ENCODE measurements around the gene SYNE2.
"Not testable (repeated sequence)": the region's sequence is repeated elsewhere in the genome, so short reads cannot be mapped to it uniquely, and the experiment has no call there.

The SYNE2 gene

DNA sequence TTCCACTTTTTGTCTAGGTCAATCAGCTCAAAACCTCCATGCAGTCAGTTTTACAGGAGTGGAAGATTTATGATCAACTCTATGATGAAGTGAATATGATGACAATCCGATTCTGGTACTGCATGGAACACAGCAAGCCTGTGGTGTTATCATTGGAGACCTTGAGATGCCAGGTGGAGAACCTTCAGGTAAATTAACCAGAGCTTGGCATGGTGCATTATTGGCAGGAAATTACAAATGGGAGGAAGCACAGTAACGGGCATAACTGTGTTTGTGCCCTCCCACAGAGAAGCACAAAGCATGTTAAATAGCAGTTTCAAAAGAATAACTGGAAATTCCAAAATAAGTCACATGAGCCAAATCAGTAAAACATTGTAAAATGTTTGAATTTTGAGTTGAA, 305.8 kb downstream of the SYNE2 start:
- no peak for FAIRE-seq

DNA sequence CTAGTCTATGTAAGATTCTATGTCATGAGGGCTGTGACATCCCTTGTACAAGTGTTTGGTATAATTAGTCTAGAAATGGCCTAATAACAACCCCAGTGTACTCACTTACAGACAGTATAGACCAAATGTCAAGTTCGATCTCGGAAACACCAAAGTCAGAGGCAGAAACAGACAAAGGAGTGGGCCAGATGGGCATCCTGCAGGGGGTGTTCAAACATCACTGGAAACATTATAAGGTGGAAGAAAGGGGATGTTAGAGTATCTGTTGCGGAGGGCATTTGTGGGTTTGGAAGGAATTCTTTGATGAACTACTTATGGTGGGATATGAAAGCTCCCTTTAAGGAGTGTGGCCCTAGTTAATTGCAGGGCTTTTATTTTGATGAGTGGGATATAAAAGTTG, 306.8 kb downstream of the SYNE2 start:
- no peak for FAIRE-seq

DNA sequence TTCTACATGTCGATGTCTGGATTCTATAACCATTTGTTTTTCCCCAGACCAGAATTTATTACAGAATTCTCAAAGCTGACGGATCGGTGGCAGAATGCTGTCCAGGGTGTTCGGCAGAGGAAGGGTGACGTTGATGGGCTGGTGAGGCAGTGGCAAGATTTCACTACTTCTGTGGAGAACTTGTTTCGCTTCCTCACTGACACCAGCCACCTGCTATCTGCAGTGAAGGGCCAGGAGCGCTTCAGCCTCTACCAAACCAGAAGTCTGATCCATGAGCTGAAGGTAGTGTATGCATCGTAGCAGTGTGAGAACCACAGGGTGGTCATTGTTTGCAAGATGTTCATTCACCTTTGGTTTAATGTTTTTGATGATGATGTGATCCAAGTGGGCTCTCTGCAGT, 317.4 kb downstream of the SYNE2 start:
- no peak for FAIRE-seq

DNA sequence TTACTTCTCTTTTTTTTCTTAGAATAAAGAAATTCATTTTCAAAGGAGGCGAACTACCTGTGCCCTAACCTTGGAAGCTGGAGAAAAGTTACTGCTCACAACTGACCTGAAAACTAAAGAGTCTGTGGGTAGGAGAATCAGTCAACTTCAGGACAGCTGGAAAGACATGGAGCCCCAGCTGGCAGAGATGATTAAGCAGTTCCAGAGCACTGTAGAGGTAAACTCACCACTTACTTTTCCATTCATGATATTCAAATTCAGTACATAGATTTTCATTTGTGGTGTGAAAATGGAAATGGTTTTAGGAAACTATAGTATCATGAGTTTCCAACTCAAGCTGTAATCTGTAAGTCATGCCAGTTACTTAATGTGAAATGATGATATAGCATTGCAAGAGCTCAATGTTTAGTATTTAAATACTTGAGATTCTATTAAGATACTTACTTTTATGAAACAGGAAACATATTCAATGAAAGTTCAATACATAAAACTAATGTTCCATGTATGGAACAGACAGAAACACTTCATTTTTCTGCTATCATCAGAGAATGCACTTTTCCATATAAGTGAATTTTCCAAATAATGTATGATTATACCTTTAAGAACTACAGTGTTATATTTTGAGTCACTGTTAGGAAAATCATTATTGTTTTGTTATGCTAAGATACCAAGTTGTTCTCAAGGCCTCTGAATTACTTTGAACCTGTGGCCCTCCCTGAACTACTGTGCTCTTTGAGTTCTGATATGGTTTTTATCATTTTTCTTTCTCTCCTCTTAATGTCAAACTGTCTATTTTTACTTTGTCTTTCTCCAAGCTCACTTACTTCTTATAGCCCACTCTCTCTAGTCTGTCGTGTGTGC, 322.3 kb downstream of the SYNE2 start:
- FAIRE-seq: no peak

DNA sequence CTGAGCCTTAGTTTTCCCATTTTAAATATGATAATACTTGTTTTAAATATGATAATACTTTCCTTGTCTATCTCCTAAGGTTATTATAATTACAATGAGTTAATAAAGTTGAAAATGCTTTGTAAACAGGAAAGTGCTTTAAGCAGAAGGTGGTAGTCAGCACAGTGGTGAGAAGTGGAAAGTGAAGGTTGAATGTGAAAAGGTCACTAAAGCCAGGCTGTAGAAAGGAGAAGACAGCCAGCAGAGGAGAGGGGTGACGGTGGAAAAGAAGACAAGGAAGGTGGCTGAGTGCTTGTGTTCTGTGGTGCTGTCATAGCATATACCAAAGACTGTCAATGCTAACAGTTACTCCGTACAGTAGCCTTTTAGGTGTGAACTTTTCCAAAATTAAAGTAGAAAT, 323.5 kb downstream of the SYNE2 start:
- no peak for FAIRE-seq

DNA sequence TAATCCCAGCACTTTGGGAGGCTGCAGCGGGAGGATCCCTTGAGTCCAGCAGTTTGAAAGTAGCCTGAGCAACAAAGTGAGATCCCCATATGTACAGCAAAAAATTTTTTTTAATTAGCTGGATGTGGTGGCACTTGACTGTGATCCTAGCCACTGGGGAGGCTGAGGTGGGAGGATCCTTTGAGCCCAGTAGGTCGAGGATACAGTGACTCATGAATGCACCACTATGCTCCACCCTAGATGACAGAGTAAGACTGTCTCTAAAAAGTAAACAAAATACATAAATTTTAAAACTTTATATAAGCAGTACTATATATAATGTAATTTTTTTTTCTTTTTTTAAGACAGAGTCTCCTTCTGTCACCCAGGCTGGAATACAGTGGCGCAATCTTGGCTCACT, 326.0 kb downstream of the SYNE2 start:
- no peak for FAIRE-seq

DNA sequence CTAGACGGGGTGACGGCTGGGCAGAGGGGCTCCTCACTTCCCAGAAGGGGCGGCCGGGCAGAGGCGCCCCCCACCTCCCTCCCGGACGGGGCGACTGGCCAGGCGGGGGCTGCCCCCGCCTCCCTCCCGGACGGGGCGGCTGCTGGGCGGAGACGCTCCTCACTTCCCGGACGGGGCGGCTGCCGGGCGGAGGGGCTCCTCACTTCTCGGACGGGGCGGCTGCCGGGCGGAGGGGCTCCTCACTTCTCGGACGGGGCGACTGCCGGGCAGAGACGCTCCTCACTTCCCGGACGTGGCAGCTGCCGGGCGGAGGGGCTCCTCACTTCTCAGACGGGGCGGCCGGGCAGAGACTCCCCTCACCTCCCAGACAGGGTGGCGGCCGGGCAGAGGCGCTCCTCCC, 330.1 kb downstream of the SYNE2 start:
- FAIRE-seq: not testable (repeated sequence)

DNA sequence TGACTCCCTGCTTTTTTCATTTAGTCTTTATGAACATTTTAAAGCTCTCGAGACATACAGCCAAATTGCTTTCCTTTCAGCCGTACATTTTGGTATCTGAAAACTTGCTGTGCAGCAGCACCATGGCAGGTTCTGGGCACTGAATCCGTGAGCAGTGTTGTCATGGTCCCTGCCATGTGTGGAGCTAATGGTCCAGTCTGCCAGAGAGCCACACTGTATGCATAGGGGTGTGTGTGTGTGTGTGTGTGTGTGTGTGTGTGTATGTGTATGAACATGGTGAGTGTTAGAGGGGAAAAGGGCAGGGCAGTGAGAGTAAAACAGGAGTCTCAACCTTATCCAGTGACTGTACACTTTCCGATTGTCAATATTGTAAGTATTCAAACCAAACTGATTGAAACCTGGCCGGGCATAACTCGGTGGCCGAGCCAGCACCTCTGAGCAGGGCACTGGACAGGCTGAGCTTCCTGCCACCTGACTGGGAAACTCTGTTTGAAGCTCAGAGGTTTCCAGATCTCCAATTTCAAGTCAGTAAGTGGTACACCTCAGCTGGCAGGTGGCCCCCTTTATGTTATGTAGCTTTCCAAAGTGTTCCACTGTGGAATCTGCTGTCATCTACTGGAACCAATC, 331.4 kb downstream of the SYNE2 start:
- no peak for FAIRE-seq

DNA sequence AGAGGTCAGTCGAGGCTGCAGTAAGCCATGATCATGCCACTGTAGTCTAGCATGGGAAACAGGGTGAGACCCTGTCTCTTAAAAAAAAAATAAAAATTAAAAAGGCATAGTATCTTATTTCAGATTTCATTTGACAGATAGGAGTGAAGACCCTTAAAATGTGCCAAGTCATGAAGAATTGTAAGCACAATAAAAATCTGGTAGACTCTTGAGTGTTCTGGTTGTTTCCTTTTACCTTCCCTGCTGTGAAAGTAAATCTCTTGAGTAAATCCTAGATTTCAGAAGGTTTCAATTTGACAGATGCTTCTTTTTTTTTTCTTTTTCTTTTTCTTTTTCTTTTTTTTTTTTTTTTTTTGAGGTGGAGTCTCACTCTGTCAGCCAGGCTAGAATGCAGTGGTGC, 332.4 kb downstream of the SYNE2 start:
- no peak for FAIRE-seq

DNA sequence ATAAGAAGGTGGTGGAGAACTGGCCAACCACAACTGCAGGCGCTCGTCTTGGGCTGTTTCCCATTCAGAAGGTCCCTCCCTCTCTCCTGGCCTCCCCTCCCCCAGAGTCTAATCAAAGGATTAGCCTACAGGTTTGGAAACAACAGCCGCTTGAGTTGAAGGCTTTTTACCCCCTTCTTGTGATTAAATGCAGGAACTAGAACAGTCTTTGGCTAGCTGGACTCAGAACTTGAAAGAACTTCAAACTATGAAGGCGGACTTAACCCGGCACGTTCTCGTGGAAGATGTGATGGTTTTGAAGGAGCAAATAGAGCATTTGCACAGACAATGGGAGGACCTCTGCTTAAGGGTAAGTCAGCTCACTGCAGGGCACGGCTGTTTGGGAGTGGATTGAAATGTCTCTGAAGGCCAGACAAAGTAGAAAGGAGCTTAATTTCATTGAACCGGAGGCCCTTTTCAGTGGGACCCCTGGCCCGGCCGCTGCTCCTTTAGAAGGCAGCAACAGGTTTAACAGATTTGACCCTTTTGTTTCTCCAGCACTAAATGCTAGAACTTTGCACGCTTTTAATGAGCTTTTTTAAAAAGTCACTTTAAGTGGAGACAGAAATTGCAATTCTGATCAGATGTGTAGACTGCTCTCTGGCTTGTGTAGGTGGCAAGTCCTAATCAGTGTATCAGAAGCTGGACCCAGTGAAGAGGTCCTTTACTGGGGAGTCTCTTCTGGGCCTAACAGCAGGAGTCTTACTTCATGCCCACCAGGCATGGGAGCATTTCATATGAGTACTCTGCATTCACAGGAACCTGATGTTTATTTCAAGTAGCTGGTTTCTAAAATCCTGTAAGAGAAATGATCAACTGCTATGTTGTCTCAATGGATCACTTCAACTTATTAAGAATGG, 333.7 kb downstream of the SYNE2 start:
- no peak for FAIRE-seq

DNA sequence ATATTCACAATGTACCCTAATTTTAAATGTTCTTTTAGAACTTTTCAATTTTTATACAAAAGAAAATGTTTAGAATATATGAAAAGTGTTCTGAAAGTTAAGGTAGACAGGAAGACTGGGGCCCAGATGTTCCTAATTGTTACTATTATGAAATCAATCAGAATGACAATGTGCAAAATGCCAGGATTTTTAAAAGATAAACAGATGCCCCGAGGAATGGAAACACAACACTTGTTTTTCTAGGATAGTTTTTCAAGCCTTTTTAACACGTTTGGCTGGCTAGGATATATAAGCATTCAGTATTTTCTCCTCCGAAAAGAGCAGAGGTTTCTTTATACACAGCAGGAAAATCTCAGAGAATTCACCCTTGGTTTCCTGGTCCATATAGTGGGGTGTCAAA, 334.5 kb downstream of the SYNE2 start:
- no peak for FAIRE-seq

DNA sequence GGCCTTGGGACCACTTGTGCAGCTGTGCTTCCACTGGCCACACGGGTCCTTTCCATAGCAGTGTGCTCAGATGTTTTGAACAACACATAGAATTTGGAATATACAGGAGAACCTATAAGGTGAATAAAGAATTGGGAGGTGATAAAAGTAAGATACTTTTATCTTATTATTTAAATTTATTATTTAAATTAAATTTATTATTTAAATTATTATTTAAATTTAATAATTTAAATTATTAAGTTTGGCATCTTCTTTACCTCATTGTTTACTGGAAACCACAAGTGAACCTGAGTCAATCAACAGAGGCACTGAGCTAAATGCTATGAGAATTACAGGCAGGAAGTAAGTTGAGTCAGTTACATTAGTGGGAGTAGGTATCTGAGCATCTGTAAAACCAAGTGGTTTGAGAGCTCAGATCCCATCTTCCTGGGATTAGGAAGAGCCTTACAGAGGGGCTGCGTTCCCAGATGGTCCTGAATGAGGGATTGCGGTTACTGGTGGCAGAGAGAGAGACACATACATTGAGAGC, 338.2 kb downstream of the SYNE2 start:
- FAIRE-seq: no peak

DNA sequence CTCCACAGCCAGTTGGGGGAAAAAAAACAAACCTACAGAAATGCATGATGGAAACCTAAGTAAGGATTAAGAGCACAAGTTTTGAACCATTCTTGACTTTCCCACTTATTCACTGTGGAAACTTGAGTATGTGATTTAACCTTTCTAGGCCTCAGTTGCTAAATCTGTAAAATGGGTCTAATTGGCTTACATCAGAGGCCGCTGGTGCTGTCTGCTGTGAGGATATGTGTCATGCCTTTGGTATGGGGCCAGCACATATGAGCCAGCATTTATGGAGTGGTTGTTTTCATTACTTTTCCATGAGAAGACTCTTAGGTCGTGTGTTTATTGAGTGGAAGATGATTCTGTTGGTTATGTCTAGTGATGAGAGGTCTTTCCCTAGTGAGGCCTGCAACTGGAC, 339.0 kb downstream of the SYNE2 start:
- FAIRE-seq: no peak

DNA sequence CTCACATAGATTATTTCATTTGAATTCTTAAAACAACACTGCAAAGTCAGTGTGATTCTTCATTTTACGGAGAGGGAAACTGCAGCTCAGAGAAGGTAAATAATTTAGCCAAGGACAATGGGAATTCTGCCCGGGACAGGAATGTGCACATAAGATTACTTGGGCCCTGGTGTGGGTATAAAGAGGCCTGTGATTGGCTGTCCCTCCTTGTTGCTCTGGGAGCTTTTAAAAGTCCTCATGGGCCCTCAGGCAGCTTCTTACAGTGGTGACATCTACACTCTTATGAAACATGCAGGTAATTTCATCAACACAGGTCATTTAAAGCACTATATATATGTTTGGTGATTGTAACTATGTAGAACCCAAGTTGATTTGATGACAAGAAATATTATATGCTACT, 341.0 kb downstream of the SYNE2 start:
- FAIRE-seq: no peak

DNA sequence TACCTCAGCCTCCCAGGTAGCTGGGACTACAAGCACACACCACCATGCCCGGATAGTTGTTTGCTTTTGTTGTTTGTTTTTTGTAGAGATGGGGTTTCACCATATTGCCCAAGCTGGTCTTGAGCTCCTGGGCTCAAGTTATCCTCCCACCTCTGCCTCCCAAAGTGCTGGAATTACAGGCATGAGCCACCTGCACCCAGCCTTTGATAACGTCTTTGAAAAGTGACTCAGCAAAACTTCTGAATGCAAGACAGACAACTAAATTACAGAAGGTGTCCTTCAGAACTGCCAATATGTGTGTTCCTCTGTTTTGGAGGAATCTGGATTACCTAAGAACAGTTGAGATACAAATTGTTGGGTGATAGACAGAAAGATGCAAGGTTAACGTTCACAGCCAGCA, 341.6 kb downstream of the SYNE2 start:
- no peak for FAIRE-seq

DNA sequence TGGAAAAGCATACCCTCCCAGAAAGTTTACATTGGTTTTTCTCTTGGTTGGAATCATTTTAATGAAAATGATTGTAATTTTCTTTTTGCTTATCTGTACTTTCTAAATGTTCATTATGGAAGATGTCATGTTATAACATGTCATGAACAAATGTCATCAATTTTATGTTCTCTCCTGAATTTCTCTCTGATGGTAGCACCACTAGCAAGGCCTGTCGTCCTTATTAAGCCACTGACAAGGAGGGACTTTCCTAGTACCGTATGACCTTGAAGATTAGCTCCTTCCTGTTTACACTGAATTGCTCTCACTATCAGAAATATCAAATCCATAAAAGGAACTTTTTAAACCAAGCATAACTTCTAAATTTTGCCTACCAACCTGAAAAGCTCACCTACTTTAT, 342.4 kb downstream of the SYNE2 start:
- FAIRE-seq: no peak

DNA sequence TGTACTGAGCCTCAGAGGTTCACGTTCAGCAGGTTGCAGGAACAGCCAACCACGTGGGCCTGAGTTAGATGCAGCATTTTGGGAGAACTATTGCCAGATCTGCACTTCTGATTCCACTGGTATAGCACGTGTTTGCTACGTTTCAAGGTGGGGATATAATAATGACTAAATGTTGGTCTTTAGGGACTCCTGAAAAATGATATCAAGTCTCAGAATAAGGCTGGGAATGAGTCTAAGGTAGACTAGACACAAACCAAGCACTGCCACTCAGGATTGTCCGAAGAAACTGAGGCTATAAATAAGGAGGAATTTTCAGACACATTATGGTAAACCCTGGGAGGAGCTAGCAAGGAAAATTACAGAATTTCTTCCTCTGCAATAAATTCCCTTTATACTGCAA, 343.3 kb downstream of the SYNE2 start:
- no peak for FAIRE-seq

DNA sequence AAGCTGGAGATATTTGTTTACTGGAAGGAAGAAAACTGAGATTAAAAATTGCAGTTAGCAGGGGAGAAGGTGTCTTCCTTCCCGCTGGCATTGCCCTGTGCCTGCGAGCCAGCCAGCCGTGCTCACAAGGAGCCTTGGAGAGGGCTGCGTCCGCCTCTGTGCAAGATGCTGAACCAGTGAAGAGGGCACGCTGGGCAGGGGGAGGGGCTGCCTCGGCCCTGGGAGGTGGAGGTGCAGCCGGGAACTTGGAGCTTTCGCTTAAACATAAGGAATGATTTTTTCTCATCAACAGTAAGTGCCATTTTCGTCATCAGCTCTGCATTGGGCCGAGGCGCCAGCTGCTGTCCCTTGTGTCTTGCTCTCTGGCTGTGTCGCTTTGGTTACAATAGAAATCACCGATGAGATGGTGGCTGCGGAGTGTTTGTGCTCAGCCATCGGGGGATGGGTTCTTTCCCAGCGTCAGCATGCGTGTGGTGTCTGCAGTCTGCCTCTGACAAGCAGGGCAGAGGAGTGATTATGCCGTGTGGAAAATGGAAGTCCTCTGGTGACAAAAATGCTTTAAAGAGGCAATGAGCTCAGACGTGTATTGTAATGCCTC, 344.1 kb downstream of the SYNE2 start:
- FAIRE-seq: no peak

DNA sequence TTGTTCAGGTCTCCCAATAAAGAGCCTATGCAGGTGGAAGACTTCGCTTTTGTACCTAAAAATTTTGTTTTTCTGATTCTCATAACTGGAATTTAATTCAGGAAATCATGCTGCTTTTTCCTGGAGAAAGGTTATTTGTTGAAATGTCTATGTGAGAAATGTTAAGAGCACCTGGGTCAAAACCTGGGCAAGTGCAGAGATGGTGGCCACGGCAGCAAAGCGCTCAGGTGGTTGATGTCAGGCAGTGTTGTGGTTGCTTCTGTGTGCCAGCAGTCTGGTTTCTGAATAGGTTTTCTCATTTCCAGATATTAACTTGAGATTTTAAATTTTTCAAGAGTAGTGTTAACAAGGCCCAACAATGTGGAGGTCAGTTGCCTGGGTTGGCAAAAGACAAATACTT, 345.2 kb downstream of the SYNE2 start:
- no peak for FAIRE-seq

DNA sequence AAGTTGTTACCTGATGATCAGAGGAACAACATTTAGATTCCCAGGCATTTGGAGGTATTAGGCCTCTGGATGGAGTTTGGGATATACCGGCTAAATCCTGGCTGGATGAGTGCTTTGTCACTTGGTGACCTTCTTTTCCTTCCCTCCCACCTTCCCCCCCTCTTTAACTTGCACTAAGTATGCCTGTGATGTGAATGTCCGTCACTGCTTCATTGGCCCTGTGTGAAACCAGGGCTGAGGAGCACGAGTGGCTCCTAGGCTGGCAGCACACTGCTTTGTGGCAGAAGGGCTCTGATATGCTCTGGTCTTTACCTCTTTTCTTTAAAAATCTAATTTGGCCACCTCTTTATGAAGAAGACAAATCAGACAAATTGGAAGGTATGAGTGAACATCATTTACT, 345.7 kb downstream of the SYNE2 start:
- FAIRE-seq: no peak

DNA sequence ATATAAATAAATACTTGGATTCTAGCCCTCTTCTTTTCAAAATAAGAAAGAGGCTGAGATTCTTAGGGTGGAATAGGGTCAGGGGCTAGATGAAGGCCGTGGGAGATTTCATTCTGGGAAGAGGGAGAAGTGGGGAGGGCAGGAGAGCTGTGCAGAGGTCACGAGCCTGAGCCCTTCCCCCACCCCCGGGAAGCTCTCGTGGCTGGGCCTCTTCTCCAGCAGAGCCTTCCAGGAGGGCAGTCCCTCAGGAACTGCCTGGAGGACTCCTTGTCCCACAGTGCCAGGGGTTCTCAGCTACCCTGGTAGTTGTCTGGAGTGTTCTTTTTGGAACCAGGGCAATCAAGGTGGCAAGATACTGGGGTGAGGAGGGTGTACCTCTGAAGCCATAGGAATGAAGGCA, 347.4 kb downstream of the SYNE2 start:
- FAIRE-seq: no peak

DNA sequence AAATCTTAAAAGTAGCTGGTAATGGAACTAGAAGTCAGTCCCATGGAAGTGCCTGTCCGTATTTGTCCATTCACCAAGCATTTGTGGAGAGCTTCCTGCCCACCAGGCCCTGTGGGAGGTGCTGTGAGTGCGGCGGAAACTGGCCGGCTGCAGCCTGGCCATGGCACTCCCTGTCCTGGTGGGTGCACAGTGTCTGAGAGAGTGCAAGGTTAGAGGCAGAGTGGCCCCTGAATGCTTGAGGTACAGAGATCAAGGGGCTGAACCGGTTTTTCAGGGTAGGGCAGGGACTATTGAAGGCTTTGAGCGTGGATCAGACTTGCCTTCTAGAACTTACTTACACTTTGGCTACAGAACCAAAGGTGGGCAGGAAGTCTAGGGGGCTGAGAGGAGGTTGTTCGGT, 348.5 kb downstream of the SYNE2 start:
- no peak for FAIRE-seq

DNA sequence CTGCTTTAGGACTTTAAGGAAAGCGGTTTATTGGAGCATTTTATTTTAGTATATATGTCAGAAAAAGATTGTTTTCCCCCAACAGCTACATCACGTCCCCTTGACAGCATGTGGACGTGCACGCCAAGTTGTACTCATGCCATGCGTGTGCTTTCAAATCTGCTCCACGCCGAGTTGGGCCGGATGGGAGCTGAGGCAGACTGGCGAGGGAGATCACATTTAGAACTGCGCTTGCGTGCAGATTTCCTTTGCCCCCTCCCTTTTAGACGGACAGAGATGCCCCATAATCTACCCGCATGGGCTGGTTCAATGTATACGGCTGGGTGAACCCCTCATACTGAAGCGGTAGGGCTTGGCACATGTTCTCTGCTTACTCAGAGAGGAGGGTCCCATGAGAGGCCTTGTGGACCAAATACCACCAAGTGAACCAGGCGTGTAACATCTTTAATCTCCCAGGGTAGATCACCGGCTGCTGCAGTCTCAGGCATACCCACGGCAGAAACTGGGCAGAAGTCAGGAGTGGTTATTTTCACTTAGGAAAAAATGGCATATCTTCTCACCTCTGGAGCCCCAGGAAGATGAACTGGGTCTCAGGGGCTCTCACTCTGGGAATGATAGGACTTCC, 349.2 kb downstream of the SYNE2 start:
- no peak for FAIRE-seq

All from TTC549 (cell line).